OCI-LY1 (cell line): Measurements from ENCODE around the gene SYNDIG1.

Experiments
- EZH2 ChIP-seq: fragments of 200-600 bp; sonication (generic), shearing (Covaris generic); IDR thresholded peaks from 2 replicates; pipeline ENCODE4 v1.8.0; 2017; ENCODE audit warnings: borderline replicate concordance, mixed run types, mild to moderate bottlenecking, antibody characterized with exemption, low read length, moderate library complexity, mixed read lengths
- TF ChIP-seq, protein P1 (sequence below): fragments of 200-600 bp; sonication (generic), shearing (Covaris generic); IDR thresholded peaks from 2 replicates; pipeline ENCODE4 v1.5.1; 2017; ENCODE audit warnings: mild to moderate bottlenecking, antibody characterized with exemption, low read length, moderate library complexity, mixed read lengths

DNA sequence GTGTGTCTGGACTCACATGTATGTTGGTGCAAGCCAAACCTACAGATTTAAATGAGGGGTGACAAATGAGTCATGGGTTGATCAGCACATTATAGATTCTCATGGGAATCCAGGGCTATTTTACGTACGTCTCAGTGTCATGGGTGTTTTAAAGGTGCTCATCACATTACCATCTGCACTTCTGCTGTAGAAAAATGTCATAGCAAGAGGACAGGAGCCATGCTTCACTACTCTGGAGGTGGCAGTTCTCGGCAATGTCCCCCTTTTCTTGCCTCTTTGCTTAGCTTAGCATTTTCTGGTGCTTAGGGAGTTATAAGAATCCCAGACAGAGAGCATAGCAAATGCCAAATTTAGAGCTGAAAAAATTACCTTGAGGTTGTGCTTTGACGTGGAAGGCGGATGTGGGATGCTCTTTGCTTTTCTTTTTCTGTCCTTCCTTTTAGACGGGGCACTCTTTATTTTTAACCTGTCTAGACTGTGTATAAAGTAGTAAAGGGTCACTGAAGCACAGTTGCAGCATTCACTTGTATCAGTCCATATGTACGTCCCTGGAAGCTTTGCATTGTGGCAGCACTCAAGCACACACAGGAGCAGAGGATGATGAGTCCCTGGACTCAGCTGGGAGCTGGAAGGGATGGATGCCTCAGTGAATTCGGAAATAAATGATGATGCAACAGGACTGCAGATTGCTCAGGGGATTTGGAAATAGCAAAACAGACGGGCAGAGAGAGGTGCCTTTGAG lies 139.7 kb downstream of the SYNDIG1 start:
- TF ChIP-seq, protein P1, sequence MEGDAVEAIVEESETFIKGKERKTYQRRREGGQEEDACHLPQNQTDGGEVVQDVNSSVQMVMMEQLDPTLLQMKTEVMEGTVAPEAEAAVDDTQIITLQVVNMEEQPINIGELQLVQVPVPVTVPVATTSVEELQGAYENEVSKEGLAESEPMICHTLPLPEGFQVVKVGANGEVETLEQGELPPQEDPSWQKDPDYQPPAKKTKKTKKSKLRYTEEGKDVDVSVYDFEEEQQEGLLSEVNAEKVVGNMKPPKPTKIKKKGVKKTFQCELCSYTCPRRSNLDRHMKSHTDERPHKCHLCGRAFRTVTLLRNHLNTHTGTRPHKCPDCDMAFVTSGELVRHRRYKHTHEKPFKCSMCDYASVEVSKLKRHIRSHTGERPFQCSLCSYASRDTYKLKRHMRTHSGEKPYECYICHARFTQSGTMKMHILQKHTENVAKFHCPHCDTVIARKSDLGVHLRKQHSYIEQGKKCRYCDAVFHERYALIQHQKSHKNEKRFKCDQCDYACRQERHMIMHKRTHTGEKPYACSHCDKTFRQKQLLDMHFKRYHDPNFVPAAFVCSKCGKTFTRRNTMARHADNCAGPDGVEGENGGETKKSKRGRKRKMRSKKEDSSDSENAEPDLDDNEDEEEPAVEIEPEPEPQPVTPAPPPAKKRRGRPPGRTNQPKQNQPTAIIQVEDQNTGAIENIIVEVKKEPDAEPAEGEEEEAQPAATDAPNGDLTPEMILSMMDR: no peak
- no peak for TF ChIP-seq EZH2
